PC-3 (cell line): Measurements from ENCODE around the gene DNAJB6. TPM values are rescaled to one million over a fixed set of nuclear protein-coding genes. Genes with fewer than 3 reads are reported as not detected.
"Not testable (repeated sequence)": the region's sequence is repeated elsewhere in the genome, so short reads cannot be mapped to it uniquely, and the experiment has no call there.

Source experiments
- ATAC-seq: fragments of 200-7000 bp; cut with Tn5 transposase; 2 replicates; pipeline ENCODE4 v1.9.1; 2020; ENCODE audit warnings: mild to moderate bottlenecking, moderate library complexity
- BruUV-seq: library from RNA; stranded (reverse); fragments of 400-500 nt; replicated peaks from 2 replicates; lab custom pipeline; 2021; lab: Mats Ljungman, UMichigan
- CTCF ChIA-PET: fragments of 300-600 bp; sonication (Branson Sonifier 250); formaldehyde crosslinking; loops from one replicate; lab custom pipeline; 2022; ENCODE audit warnings: antibody characterized with exemption; lab: Charles Lee
- POLR2A ChIA-PET: fragments of 300-600 bp; sonication (Branson Sonifier 250); formaldehyde crosslinking; loops from one replicate; lab custom pipeline; 2022; ENCODE audit warnings: antibody characterized with exemption; ENCODE audit not compliant: unreplicated experiment; lab: Charles Lee
- DNase-seq: peaks from one replicate; pipeline ENCODE4 v3.0.0-alpha.2; 2015
- H2AFZ ChIP-seq: fragments of 300-600 bp; sonication (generic); 2 replicates; pipeline ENCODE4 v1.6.0; 2016; ENCODE audit warnings: antibody characterized with exemption, low read length
- H3F3A ChIP-seq: fragments of 300-600 bp; sonication (generic); one replicate; pipeline ENCODE4 v1.6.0; 2017; ENCODE audit warnings: antibody characterized with exemption, low read length, control low read depth, mild to moderate bottlenecking; ENCODE audit not compliant: unreplicated experiment
- H3K27ac ChIP-seq: fragments of 300-600 bp; sonication (generic); 2 replicates; pipeline ENCODE4 v1.5.1; 2016; ENCODE audit warnings: mild to moderate bottlenecking, low read length
- H3K27me3 ChIP-seq: fragments of 300-600 bp; sonication (generic); 2 replicates; pipeline ENCODE4 v1.6.1; 2016; ENCODE audit warnings: low read length, mixed read lengths
- H3K36me3 ChIP-seq: fragments of 300-600 bp; sonication (generic); 2 replicates; pipeline ENCODE4 v1.6.1; 2016; ENCODE audit warnings: low read depth, mixed run types, low read length, mixed read lengths
- H3K4me1 ChIP-seq: fragments of 300-600 bp; sonication (generic); 2 replicates; pipeline ENCODE4 v1.5.1; 2016; ENCODE audit warnings: low read length; ENCODE audit not compliant: insufficient read depth
- H3K4me2 ChIP-seq: fragments of 300-600 bp; sonication (generic); 2 replicates; pipeline ENCODE4 v1.6.0; 2016; ENCODE audit warnings: low read length
- H3K4me3 ChIP-seq: fragments of 300-600 bp; sonication (generic); 2 replicates; pipeline ENCODE4 v1.5.1; 2016; ENCODE audit warnings: mild to moderate bottlenecking, low read length, mixed read lengths
- H3K79me2 ChIP-seq: fragments of 300-600 bp; sonication (generic); 2 replicates; pipeline ENCODE4 v1.6.1; 2017; ENCODE audit warnings: low read length, mixed read lengths
- H3K9ac ChIP-seq: fragments of 300-600 bp; sonication (generic); 2 replicates; pipeline ENCODE4 v1.6.0; 2016; ENCODE audit warnings: mild to moderate bottlenecking, low read length
- H3K9me2 ChIP-seq: fragments of 300-600 bp; sonication (generic); replicated peaks from 2 replicates; pipeline ENCODE4 v1.6.1; 2016; ENCODE audit warnings: mixed run types, low read length, mixed read lengths
- H3K9me3 ChIP-seq: fragments of 300-600 bp; sonication (generic); 2 replicates; pipeline ENCODE4 v1.6.1; 2016; ENCODE audit warnings: low read length, mixed read lengths
- H4K20me1 ChIP-seq: fragments of 300-600 bp; sonication (generic); 2 replicates; pipeline ENCODE4 v1.6.1; 2016; ENCODE audit warnings: low read length, mixed read lengths
- EZH2 ChIP-seq: fragments of 300-600 bp; sonication (generic); IDR thresholded peaks from one replicate; pipeline ENCODE4 v1.6.1; 2017; ENCODE audit warnings: antibody characterized with exemption, mild to moderate bottlenecking, low read length; ENCODE audit not compliant: unreplicated experiment
- EZH2phosphoT487 ChIP-seq: fragments of 300-600 bp; sonication (generic); IDR thresholded peaks from 2 replicates; pipeline ENCODE4 v1.6.1; 2018; ENCODE audit warnings: mild to moderate bottlenecking, antibody characterized with exemption, low read length, borderline replicate concordance
- intact Hi-C: fragments of 100-400 bp; cut with micrococcal nuclease; formaldehyde crosslinking; loops from 2 replicates; pipeline ENCODE4 v1.9.0; 2023
- total RNA-seq: library from RNA; depleted of rRNA; stranded (reverse); fragments of >200 nt; gene quantifications from 2 replicates; pipeline ENCODE4 v1.2.3, GENCODE V29; 2014
- TF ChIP-seq, protein P1 (sequence below): fragments of 300-600 bp; sonication (generic); conservative IDR thresholded peaks from 2 replicates; pipeline ENCODE4 v1.5.1; 2017; ENCODE audit warnings: antibody characterized with exemption, low read depth, mild to moderate bottlenecking, low read length

The DNAJB6 gene
- total RNA-seq, 1 experiment from 2014 or later: 151 TPM

DNA sequence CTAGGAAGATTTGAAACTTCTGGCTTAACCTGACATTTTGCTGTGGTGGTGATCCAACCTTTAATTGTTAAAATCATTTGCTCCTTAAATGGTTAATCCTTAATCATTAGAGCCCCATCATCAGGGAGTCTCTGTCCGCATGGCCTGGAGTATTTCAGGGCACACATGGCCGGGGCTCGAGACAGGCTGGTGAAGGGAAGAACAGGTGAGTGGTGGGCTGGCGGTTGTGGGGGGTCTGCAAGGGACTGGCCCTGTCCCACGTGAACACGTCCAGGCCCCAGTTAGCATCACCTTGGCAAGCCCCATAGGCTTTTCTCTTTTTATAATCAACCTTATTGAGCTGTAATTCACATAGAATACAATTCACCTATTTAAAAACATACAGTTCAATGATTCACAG lies 109.5 kb downstream of the DNAJB6 start:
- no peaks in the 10 kb centered on the region for H3K27me3 ChIP-seq
- no peak overlapping the region for H3K27ac ChIP-seq
- BruUV-seq: no TSS peak
- no peaks in the 10 kb centered on the region for H3K9me2 ChIP-seq
- no peak overlapping the region for H3K4me3 ChIP-seq
- H3K36me3 ChIP-seq: no peaks in the 10 kb centered on the region
- intact Hi-C loops: no loop called here
- POLR2A ChIA-PET: no interaction called here
- DNase-seq (no peak), ATAC-seq (no peak)
- H3K9me3 ChIP-seq: no peaks in the 10 kb centered on the region
- no peak overlapping the region for H2AFZ ChIP-seq
- no peaks in the 10 kb centered on the region for H3K4me1 ChIP-seq
- no peaks in the 10 kb centered on the region for H4K20me1 ChIP-seq
- no peaks in the 10 kb centered on the region for H3F3A ChIP-seq
- H3K9ac ChIP-seq: no peak overlapping the region
- H3K4me2 ChIP-seq: no peak overlapping the region
- H3K79me2 ChIP-seq: no peaks in the 10 kb centered on the region
- CTCF ChIA-PET: no interaction called here
- TF ChIP-seq, protein P1, sequence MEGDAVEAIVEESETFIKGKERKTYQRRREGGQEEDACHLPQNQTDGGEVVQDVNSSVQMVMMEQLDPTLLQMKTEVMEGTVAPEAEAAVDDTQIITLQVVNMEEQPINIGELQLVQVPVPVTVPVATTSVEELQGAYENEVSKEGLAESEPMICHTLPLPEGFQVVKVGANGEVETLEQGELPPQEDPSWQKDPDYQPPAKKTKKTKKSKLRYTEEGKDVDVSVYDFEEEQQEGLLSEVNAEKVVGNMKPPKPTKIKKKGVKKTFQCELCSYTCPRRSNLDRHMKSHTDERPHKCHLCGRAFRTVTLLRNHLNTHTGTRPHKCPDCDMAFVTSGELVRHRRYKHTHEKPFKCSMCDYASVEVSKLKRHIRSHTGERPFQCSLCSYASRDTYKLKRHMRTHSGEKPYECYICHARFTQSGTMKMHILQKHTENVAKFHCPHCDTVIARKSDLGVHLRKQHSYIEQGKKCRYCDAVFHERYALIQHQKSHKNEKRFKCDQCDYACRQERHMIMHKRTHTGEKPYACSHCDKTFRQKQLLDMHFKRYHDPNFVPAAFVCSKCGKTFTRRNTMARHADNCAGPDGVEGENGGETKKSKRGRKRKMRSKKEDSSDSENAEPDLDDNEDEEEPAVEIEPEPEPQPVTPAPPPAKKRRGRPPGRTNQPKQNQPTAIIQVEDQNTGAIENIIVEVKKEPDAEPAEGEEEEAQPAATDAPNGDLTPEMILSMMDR: no peak
- TF ChIP-seq EZH2: no peak
- TF ChIP-seq EZH2phosphoT487: no peak

GRCh38 chr7:157454003-157454402 lies 117.2 kb downstream of the DNAJB6 start:
- H3K9ac ChIP-seq, BruUV-seq, H3K9me3 ChIP-seq, ATAC-seq, H3K27me3 ChIP-seq, H2AFZ ChIP-seq, H3K79me2 ChIP-seq, CTCF ChIA-PET, H3K9me2 ChIP-seq, H3K27ac ChIP-seq, H3F3A ChIP-seq, intact Hi-C loops, H3K4me2 ChIP-seq, H3K36me3 ChIP-seq, H4K20me1 ChIP-seq, H3K4me1 ChIP-seq, H3K4me3 ChIP-seq, POLR2A ChIA-PET, DNase-seq: not testable (repeated sequence)

- no TSS peak for BruUV-seq
- Histone ChIP-seq H3K36me3 (no peaks in the 10 kb centered on the region), H3F3A (no peaks in the 10 kb centered on the region), H3K9me3 (no peaks in the 10 kb centered on the region), H2AFZ (no peak overlapping the region), H3K4me1 (no peaks in the 10 kb centered on the region), H4K20me1 (no peaks in the 10 kb centered on the region), H3K4me2 (no peak overlapping the region), H3K4me3 (no peak overlapping the region), H3K9ac (no peak overlapping the region), H3K27ac (no peak overlapping the region), H3K27me3 (no peaks in the 10 kb centered on the region), H3K79me2 (no peaks in the 10 kb centered on the region), H3K9me2 (no peaks in the 10 kb centered on the region)
- ChIA-PET POLR2A (no interaction called here), CTCF (no interaction called here)
- TF ChIP-seq, protein P1: no peak
- TF ChIP-seq EZH2phosphoT487 (no peak), EZH2 (no peak)
- DNase-seq (no peak), ATAC-seq (no peak)
- intact Hi-C loops: no loop called here
Observed at GRCh38 chr7:157457355-157458253, 120.8 kb downstream of the DNAJB6 start.
